H1 (cell line): ENCODE data around the gene TM9SF3. TPM values are rescaled to one million over a fixed set of nuclear protein-coding genes. Genes with fewer than 3 reads are reported as not detected.

Experiments
- JUND ChIP-seq: IDR thresholded peaks from 2 replicates; pipeline ENCODE4 v1.6.1; 2011; ENCODE audit warnings: mild to moderate bottlenecking, improper control_type of control experiment, low read length
- PHF8 ChIP-seq: fragments of 200-600 bp; sonication (generic); conservative IDR thresholded peaks from 2 replicates; pipeline ENCODE4 v1.7.1; 2012; ENCODE audit warnings: low read depth, mild to moderate bottlenecking, inconsistent platforms, low read length, moderate library complexity
- YY1 ChIP-seq: IDR thresholded peaks from 2 replicates; pipeline ENCODE4 v1.6.1; 2011; ENCODE audit warnings: low read depth, mild to moderate bottlenecking, low read length
- polyA plus RNA-seq, 7 experiments: library from polyadenylated mRNA; depleted of rRNA in 3 of 7; stranded (reverse) in 5 of 7; unstranded in 2 of 7; fragments of >200 nt in 5 of 7; fragments of 200-250 nt in 2 of 7; gene quantifications; 1 replicate in 5 of 7; 2 replicates in 1 of 7; 4 replicates in 1 of 7; pipeline versions ENCODE4 v1.2.1 to v1.2.3, GENCODE V29; 2011 to 2013; ENCODE audit warnings: missing spikeins in 2 of 7, mixed read lengths in 2 of 7
- total RNA-seq: library from RNA; stranded (reverse); fragmentation: NEBNext Ultra II Directional; extraction: Animal tissue kit (Norgen Biotek cat#: 25700); gene quantifications from 2 replicates; pipeline ENCODE4 v1.2.1, GENCODE V29; 2021

The TM9SF3 gene
- total and polyA plus RNA-seq, 2 of the 8 experiments (the other 6 are each of a cell fraction or from before 2014, with no cell fraction given), result 123 to 127 TPM

- TF ChIP-seq PHF8 (no peak), JUND (no peak), YY1 (no peak)
Observed at GRCh38 chr10:96578633-96579032, 8.2 kb downstream of the TM9SF3 start (continued).
